Fibroblast of lung (primary cell): ENCODE data around the gene LTBP2.

Experiments used
- CTCF ChIP-seq, 2 donors: IDR thresholded peaks in 1 of 2; conservative IDR thresholded peaks in 1 of 2; 1 replicate in 1 of 2; 2 replicates in 1 of 2; pipeline ENCODE4 v1.5.1; 2011 to 2012; ENCODE audit warnings: low read length in 2 of 2, control low read depth in 1 of 2, inconsistent platforms in 1 of 2, low read depth in 1 of 2, mild to moderate bottlenecking in 1 of 2
- EZH2 ChIP-seq: IDR thresholded peaks from 2 replicates; pipeline ENCODE4 v1.5.1; 2012; ENCODE audit warnings: low read length, control low read depth, mild to moderate bottlenecking; ENCODE audit errors: missing control alignments

DNA sequence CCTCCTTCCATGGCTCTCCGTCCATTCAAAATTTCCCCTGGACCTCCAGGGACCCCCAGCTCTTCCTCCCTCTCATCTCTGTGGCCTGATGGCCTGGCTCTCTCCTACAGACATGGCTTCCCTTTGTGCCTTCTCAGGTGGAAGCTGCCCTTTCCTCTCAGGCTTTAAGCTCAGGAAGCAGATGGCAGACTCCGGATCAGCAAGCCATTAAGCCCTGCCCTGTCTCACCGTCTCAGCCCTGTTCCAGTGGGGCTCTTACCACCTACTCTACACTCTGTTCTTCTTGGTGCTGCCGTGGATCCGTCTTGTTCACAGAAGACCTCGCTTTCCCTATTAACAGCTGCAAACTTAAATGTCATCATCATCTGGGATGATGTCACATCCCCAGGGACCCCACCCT is 152.1 kb downstream of the LTBP2 start:
- TF ChIP-seq CTCF (conservative IDR thresholded peaks at IDR 0.05 in 1 of 2, IDR thresholded peaks at IDR 0.05 in 1 of 2; ENCODE audit: low read depth in 1 of 2, low read length in 2 of 2) (no peak), EZH2 (no peak)
